ENCODE results near the gene HEXD. TPM values are rescaled to one million over a fixed set of nuclear protein-coding genes. Genes with fewer than 3 reads are reported as not detected.
"Not testable (repeated sequence)": the region's sequence is repeated elsewhere in the genome, so short reads cannot be mapped to it uniquely, and the experiment has no call there.

Gene HEXD
- total RNA-seq, 4 donors from 2014 or later = 15.7 to 27.1 (median 20.6) TPM

GRCh38 chr17:82408288-82408937 lies 9.7 kb upstream of the HEXD start:
- TF ChIP-seq POLR2AphosphoS5 (IDR thresholded peaks at IDR 0.05) = no peak
- no peak for TF ChIP-seq POLR2A (IDR thresholded peaks at IDR 0.05; ENCODE audit: low read depth)
- TF ChIP-seq CTCF (IDR thresholded peaks at IDR 0.05) = no peak
- no peak for TF ChIP-seq EP300 (IDR thresholded peaks at IDR 0.05)
- no peak overlapping the region for H3K27ac ChIP-seq (replicated peaks in 1 of 4)
- no peaks in the 10 kb centered on the region for H3K9me3 ChIP-seq
- H3K4me1 ChIP-seq = peaks cover 0 to 5% (median 0%) of the 10 kb centered on the region in 4 donors
- 89% methylated on average over 15 of the region's 15 CpGs for WGBS
- no peaks in the 10 kb centered on the region for H3K27me3 ChIP-seq
- H3K36me3 ChIP-seq = peaks cover 10 to 75% (median 39%) of the 10 kb centered on the region in 4 donors
- no peak for DNase-seq (ENCODE audit: extremely low spot score)
- no peak overlapping the region for H3K4me3 ChIP-seq
- intact Hi-C loops (cut with DNase I) = no loop called here

GRCh38 chr17:82408938-82409318 lies 9.2 kb upstream of the HEXD start:
- WGBS = 90% methylated on average over 21 of the region's 21 CpGs

GRCh38 chr17:82410014-82410716 lies 8.0 kb upstream of the HEXD start:
- no peak overlapping the region for H3K27ac ChIP-seq (replicated peaks in 1 of 4)
- intact Hi-C loops (cut with DNase I) = no loop called here
- 88% methylated on average over 13 of the region's 14 CpGs for WGBS
- peaks cover 0 to 65% (median 27%) of the 10 kb centered on the region in 4 donors for H3K36me3 ChIP-seq
- TF ChIP-seq POLR2A (IDR thresholded peaks at IDR 0.05; ENCODE audit: low read depth) = no peak
- TF ChIP-seq CTCF (IDR thresholded peaks at IDR 0.05) = no peak
- TF ChIP-seq POLR2AphosphoS5 (IDR thresholded peaks at IDR 0.05) = no peak
- no peak for TF ChIP-seq EP300 (IDR thresholded peaks at IDR 0.05)
- H3K4me3 ChIP-seq = no peak overlapping the region
- H3K27me3 ChIP-seq = no peaks in the 10 kb centered on the region
- H3K4me1 ChIP-seq = peaks cover 6 to 10% (median 9%) of the 10 kb centered on the region in 4 donors
- no peaks in the 10 kb centered on the region for H3K9me3 ChIP-seq
- no peak for DNase-seq (ENCODE audit: extremely low spot score)

More at GRCh38 chr17:82408938-82409318, 9.2 kb upstream of the HEXD start:
- TF ChIP-seq POLR2A (IDR thresholded peaks at IDR 0.05; ENCODE audit: low read depth) = no peak
- no peak for TF ChIP-seq CTCF (IDR thresholded peaks at IDR 0.05)
- TF ChIP-seq EP300 (IDR thresholded peaks at IDR 0.05) = no peak
- no peak for TF ChIP-seq POLR2AphosphoS5 (IDR thresholded peaks at IDR 0.05)
- Histone ChIP-seq H3K27me3 (no peaks in the 10 kb centered on the region), H3K27ac (replicated peaks in 1 of 4) (no peak overlapping the region), H3K4me1 (peaks cover 0 to 5% (median 0%) of the 10 kb centered on the region in 4 donors), H3K4me3 (no peak overlapping the region), H3K9me3 (no peaks in the 10 kb centered on the region), H3K36me3 (peaks cover 5 to 75% (median 33%) of the 10 kb centered on the region in 4 donors)
- DNase-seq (ENCODE audit: extremely low spot score) = no peak
- intact Hi-C loops (cut with DNase I) = no loop called here

GRCh38 chr17:82411396-82412053 lies 6.6 kb upstream of the HEXD start:
- H3K27me3 ChIP-seq = no peaks in the 10 kb centered on the region
- DNase-seq (ENCODE audit: extremely low spot score) = no peak
- intact Hi-C loops (cut with DNase I) = no loop called here
- H3K4me1 ChIP-seq = peaks cover 6 to 10% (median 9%) of the 10 kb centered on the region in 4 donors
- H3K9me3 ChIP-seq = no peaks in the 10 kb centered on the region
- TF ChIP-seq POLR2AphosphoS5 (IDR thresholded peaks at IDR 0.05) = no peak
- no peak for TF ChIP-seq CTCF (IDR thresholded peaks at IDR 0.05)
- TF ChIP-seq EP300 (IDR thresholded peaks at IDR 0.05) = no peak
- TF ChIP-seq POLR2A (IDR thresholded peaks at IDR 0.05; ENCODE audit: low read depth) = no peak
- WGBS = 92% methylated on average over 23 of the region's 24 CpGs
- no peak overlapping the region for H3K27ac ChIP-seq (replicated peaks in 1 of 4)
- H3K36me3 ChIP-seq = peaks cover 0 to 55% (median 22%) of the 10 kb centered on the region in 4 donors
- H3K4me3 ChIP-seq = no peak overlapping the region

DNA sequence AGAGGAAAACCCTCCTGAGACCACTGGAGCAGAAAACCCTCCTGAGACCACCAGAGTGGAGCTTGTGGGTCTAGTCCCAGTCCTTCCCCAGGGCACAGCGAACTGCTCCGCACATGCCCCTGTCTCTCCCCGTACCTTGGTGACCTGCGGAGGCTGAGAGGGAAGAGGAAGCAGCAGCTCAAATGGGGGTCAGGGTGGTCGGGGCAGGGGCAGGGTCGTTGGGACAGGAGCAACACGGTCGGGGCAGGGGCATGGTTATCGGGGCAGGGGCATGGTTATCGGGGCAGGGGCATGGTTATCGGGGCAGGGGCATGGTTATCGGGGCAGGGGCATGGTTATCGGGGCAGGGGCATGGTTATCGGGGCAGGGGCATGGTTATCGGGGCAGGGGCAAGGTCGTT lies 6.1 kb upstream of the HEXD start:
- H3K27me3 ChIP-seq; H3K27ac ChIP-seq (replicated peaks in 1 of 4); DNase-seq (ENCODE audit: extremely low spot score); H3K4me3 ChIP-seq; H3K9me3 ChIP-seq; intact Hi-C loops (cut with DNase I): not testable (repeated sequence)
- 94% methylated on average over 16 of the region's 16 CpGs for WGBS
- H3K36me3 ChIP-seq = peaks cover 0 to 50% (median 22%) of the 10 kb centered on the region in 4 donors
- peaks cover 6 to 10% (median 8%) of the 10 kb centered on the region in 4 donors for H3K4me1 ChIP-seq

All from esophagus muscularis mucosa (tissue), 4 donors.